Measurements from ENCODE around the gene FADS6.

The FADS6 gene

GRCh38 chr17:74904687-74905409 is 11.4 kb upstream of the FADS6 start:
- Histone ChIP-seq H3K36me3 (ENCODE audit: control insufficient read depth, insufficient read depth, low read length) (no peaks in the 10 kb centered on the region), H3K4me3 (replicated peaks; ENCODE audit: low read depth, low read length) (no peak overlapping the region), H3K27me3 (replicated peaks; ENCODE audit: control insufficient read depth, insufficient read depth, low read length) (no peaks in the 10 kb centered on the region; the same call in none of the 2 replicates)
- DNase-seq (ENCODE audit: extremely low read depth, insufficient read length): no peak
- TF ChIP-seq, protein P1, sequence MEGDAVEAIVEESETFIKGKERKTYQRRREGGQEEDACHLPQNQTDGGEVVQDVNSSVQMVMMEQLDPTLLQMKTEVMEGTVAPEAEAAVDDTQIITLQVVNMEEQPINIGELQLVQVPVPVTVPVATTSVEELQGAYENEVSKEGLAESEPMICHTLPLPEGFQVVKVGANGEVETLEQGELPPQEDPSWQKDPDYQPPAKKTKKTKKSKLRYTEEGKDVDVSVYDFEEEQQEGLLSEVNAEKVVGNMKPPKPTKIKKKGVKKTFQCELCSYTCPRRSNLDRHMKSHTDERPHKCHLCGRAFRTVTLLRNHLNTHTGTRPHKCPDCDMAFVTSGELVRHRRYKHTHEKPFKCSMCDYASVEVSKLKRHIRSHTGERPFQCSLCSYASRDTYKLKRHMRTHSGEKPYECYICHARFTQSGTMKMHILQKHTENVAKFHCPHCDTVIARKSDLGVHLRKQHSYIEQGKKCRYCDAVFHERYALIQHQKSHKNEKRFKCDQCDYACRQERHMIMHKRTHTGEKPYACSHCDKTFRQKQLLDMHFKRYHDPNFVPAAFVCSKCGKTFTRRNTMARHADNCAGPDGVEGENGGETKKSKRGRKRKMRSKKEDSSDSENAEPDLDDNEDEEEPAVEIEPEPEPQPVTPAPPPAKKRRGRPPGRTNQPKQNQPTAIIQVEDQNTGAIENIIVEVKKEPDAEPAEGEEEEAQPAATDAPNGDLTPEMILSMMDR (IDR thresholded peaks at IDR 0.05; ENCODE audit: insufficient read depth, low read length, poor library complexity, severe bottlenecking): no peak

- H3K36me3 ChIP-seq (ENCODE audit: control insufficient read depth, insufficient read depth, low read length): no peaks in the 10 kb centered on the region
Measured at GRCh38 chr17:74903671-74904070, 10.2 kb upstream of the FADS6 start.

GRCh38 chr17:74903034-74903433 is 9.6 kb upstream of the FADS6 start:
- H3K36me3 ChIP-seq (ENCODE audit: control insufficient read depth, insufficient read depth, low read length): no peaks in the 10 kb centered on the region
- no peak for DNase-seq (ENCODE audit: extremely low read depth, insufficient read length)
- peaks cover 3% of the 10 kb centered on the region for H3K27me3 ChIP-seq (replicated peaks; ENCODE audit: control insufficient read depth, insufficient read depth, low read length)
- TF ChIP-seq, protein P1 (IDR thresholded peaks at IDR 0.05; ENCODE audit: insufficient read depth, low read length, poor library complexity, severe bottlenecking): no peak
- H3K4me3 ChIP-seq (replicated peaks; ENCODE audit: low read depth, low read length): no peak overlapping the region

More at GRCh38 chr17:74903671-74904070, 10.2 kb upstream of the FADS6 start:
- no peak for DNase-seq (ENCODE audit: extremely low read depth, insufficient read length)
- Histone ChIP-seq H3K4me3 (replicated peaks; ENCODE audit: low read depth, low read length) (no peak overlapping the region), H3K27me3 (replicated peaks; ENCODE audit: control insufficient read depth, insufficient read depth, low read length) (peaks cover 3% of the 10 kb centered on the region)
- TF ChIP-seq, protein P1 (IDR thresholded peaks at IDR 0.05; ENCODE audit: insufficient read depth, low read length, poor library complexity, severe bottlenecking): no peak

DNA sequence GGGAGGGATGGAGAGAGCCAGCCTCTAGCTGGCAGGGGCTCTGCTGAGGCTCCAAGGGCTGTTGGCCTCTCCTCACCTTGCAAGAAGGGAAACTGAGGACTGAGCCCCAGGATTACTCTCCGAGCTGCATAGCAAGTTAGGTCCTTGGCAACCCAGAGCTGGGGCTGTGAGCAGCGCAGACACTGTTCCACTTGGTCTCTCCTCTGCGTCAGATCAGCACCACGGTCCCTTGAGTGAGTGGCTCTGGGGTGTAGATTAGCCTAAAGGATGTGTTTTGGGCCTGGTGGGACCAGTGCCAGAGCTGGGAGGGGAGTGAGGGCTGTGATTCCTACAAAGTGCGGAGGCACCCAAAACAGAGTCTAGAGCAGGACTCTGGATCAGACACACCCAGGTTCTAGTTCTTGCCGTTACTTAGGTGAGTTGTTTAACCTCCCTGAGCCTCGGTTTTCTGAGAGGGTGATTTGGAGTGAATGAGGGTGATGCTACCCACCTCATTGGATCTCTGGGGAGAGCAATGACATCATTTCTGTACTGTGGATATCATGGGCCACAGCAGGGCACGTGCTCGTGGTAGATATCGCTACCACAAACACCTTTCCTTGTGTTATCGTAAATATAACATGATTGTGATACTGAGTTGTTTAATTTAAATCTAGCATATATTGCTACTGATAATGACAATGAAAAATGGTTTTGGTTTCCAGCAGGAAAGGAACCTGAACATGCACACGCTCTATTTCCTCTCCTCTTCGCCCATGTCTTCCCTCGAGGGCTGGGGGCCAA is 8.1 kb upstream of the FADS6 start:
- peaks cover 3% of the 10 kb centered on the region for H3K27me3 ChIP-seq (replicated peaks; ENCODE audit: control insufficient read depth, insufficient read depth, low read length)
- TF ChIP-seq, protein P1 (IDR thresholded peaks at IDR 0.05; ENCODE audit: insufficient read depth, low read length, poor library complexity, severe bottlenecking): no peak
- no peak overlapping the region for H3K4me3 ChIP-seq (replicated peaks; ENCODE audit: low read depth, low read length)
- no peak for DNase-seq (ENCODE audit: extremely low read depth, insufficient read length)
- no peaks in the 10 kb centered on the region for H3K36me3 ChIP-seq (ENCODE audit: control insufficient read depth, insufficient read depth, low read length)

GRCh38 chr17:74900208-74900607 is 6.8 kb upstream of the FADS6 start:
- H3K4me3 ChIP-seq (replicated peaks; ENCODE audit: low read depth, low read length): no peak overlapping the region
- H3K27me3 ChIP-seq (replicated peaks; ENCODE audit: control insufficient read depth, insufficient read depth, low read length): peaks cover 3% of the 10 kb centered on the region
- no peak for DNase-seq (ENCODE audit: extremely low read depth, insufficient read length)
- TF ChIP-seq, protein P1 (IDR thresholded peaks at IDR 0.05; ENCODE audit: insufficient read depth, low read length, poor library complexity, severe bottlenecking): no peak
- no peaks in the 10 kb centered on the region for H3K36me3 ChIP-seq (ENCODE audit: control insufficient read depth, insufficient read depth, low read length)

Measured in GM06990 (cell line).